Panc1 (cell line): ENCODE results near the gene MAGEA11.
"Not testable (repeated sequence)": the region's sequence is repeated elsewhere in the genome, so short reads cannot be mapped to it uniquely, and the experiment has no call there.

Source experiments
- CTCF ChIP-seq: fragments of 450-650 bp; IDR thresholded peaks from 2 replicates; pipeline ENCODE4 v1.5.1; 2017; ENCODE audit warnings: mild to moderate bottlenecking
- POLR2AphosphoS5 ChIP-seq: IDR thresholded peaks from 2 replicates; pipeline ENCODE4 v1.6.1; 2012; ENCODE audit warnings: mild to moderate bottlenecking, low read depth, low read length, moderate library complexity
- REST ChIP-seq, 2 experiments: IDR thresholded peaks; 2 replicates each; pipeline ENCODE4 v1.6.1; 2011 to 2012; ENCODE audit warnings: low read depth in 2 of 2, control low read depth in 1 of 2, low read length in 1 of 2, mild to moderate bottlenecking in 1 of 2, moderate library complexity in 1 of 2; ENCODE audit not compliant: insufficient read depth in 1 of 2
- SIN3A ChIP-seq: IDR thresholded peaks from 2 replicates; pipeline ENCODE4 v1.6.1; 2012; ENCODE audit warnings: low read depth, mild to moderate bottlenecking, low read length, moderate library complexity, borderline replicate concordance; ENCODE audit not compliant: insufficient read depth
- TCF7L2 ChIP-seq: IDR thresholded peaks from 2 replicates; pipeline ENCODE4 v1.6.1; 2011; ENCODE audit warnings: mild to moderate bottlenecking, low read depth, low read length, inconsistent platforms

GRCh38 chrX:149679164-149679678 is 32.6 kb upstream of the MAGEA11 start:
- not testable (repeated sequence) for TF ChIP-seq CTCF; SIN3A; POLR2AphosphoS5; REST (IDR thresholded peaks at IDR 0.05; ENCODE audit: insufficient read depth in 1 of 2, low read depth in 2 of 2, low read length in 1 of 2); TCF7L2
